K562 (cell line): Measurements from ENCODE around the gene RAB11FIP2. TPM values are rescaled to one million over a fixed set of nuclear protein-coding genes. Genes with fewer than 3 reads are reported as not detected.

ENCODE experiments used
- ATAC-seq: fragments of 200-7000 bp; cut with Tn5 transposase; 3 replicates; pipeline ENCODE4 v1.9.1; 2020; ENCODE audit warnings: moderate library complexity
- BruUV-seq: library from RNA; stranded (reverse); fragments of 400-500 nt; replicated peaks from 2 replicates; lab custom pipeline; 2021; lab: Mats Ljungman, UMichigan
- CTCF ChIA-PET: fragments of 300-600 bp; formaldehyde crosslinking; extraction: SDS; loops from one replicate; lab custom pipeline; 2021; ENCODE audit warnings: low intra/inter-chr PET ratio; lab: Yijun Ruan, JAX
- POLR2A ChIA-PET: fragments of 300-600, 350-650 bp; sonication (Branson Sonifier 250); formaldehyde crosslinking; extraction: SDS; loops from one replicate; lab custom pipeline; 2021; ENCODE audit warnings: antibody characterized with exemption, inconsistent platforms; lab: Yijun Ruan, JAX
- DNase-seq, 4 experiments: peaks; one replicate each; pipeline versions ENCODE4 v3.0.0 to v3.0.0-alpha.2; 2011 to 2018; ENCODE audit warnings: low spot score in 3 of 4, mixed read lengths in 3 of 4; ENCODE audit errors: extremely low read depth in 1 of 4
- FAIRE-seq: peaks from 2 replicates; lab custom pipeline; 2011; peaks lifted over from hg19 to GRCh38; lab: Jason Lieb, UNC
- H2AFZ ChIP-seq: 2 replicates; pipeline ENCODE4 v1.6.0; 2011; ENCODE audit warnings: low read depth, low read length, control low read depth, inconsistent platforms
- H3K27ac ChIP-seq: fragments of 200-600 bp; 3 replicates; pipeline ENCODE4 v1.8.0; 2011; ENCODE audit warnings: low read depth, mild to moderate bottlenecking, control low read depth, inconsistent platforms, low read length, moderate library complexity, mixed read lengths; ENCODE audit errors: extremely low read depth
- H3K27me3 ChIP-seq, 2 experiments: fragments of 300-600 bp in 1 of 2; 2 replicates in 1 of 2; 3 replicates in 1 of 2; pipeline versions ENCODE4 v1.6.0 to v1.8.0; 2011; ENCODE audit warnings: inconsistent platforms in 2 of 2, low read length in 2 of 2, mild to moderate bottlenecking in 1 of 2, mixed read lengths in 1 of 2, moderate library complexity in 1 of 2; ENCODE audit not compliant: control insufficient read depth in 2 of 2, insufficient read depth in 2 of 2
- H3K36me3 ChIP-seq: fragments of 300-600 bp; 3 replicates; pipeline ENCODE4 v1.8.0; 2011; ENCODE audit warnings: mild to moderate bottlenecking, low read length, inconsistent platforms; ENCODE audit not compliant: control insufficient read depth, insufficient read depth
- H3K4me1 ChIP-seq, 2 experiments: fragments of 200-600 bp in 1 of 2; replicated peaks in 1 of 2; 2 replicates in 1 of 2; 3 replicates in 1 of 2; pipeline versions ENCODE4 v1.5.1 to v1.8.0; 2011; ENCODE audit warnings: inconsistent platforms in 2 of 2, low read length in 2 of 2, mild to moderate bottlenecking in 1 of 2, mixed read lengths in 1 of 2, moderate library complexity in 1 of 2; ENCODE audit not compliant: control insufficient read depth in 2 of 2, insufficient read depth in 2 of 2
- H3K4me2 ChIP-seq: 2 replicates; pipeline ENCODE4 v1.6.1; 2011; ENCODE audit warnings: low read length, control low read depth, inconsistent platforms, mixed read lengths; ENCODE audit not compliant: insufficient read depth
- H3K4me3 ChIP-seq: fragments of 200-600 bp; sonication (generic), shearing (Covaris generic); 2 replicates; pipeline ENCODE4 v1.5.1; 2016; ENCODE audit warnings: control low read depth, inconsistent platforms
- H3K79me2 ChIP-seq: fragments of 200-600 bp; 3 replicates; pipeline ENCODE4 v1.8.0; 2011; ENCODE audit warnings: low read length, inconsistent platforms; ENCODE audit not compliant: control insufficient read depth, insufficient read depth
- H3K9ac ChIP-seq, 2 experiments: 2 replicates each; pipeline versions ENCODE4 v1.6.0 to v1.6.1; 2011; ENCODE audit warnings: low read depth in 2 of 2, low read length in 2 of 2, control low read depth in 1 of 2, inconsistent platforms in 1 of 2, mild to moderate bottlenecking in 1 of 2, mixed read lengths in 1 of 2; ENCODE audit not compliant: insufficient read depth in 1 of 2
- H3K9me1 ChIP-seq: one replicate; pipeline ENCODE4 v1.6.0; 2011; ENCODE audit warnings: inconsistent platforms, mild to moderate bottlenecking, low read length, moderate library complexity; ENCODE audit not compliant: control insufficient read depth, insufficient read depth
- H3K9me3 ChIP-seq: replicated peaks from 2 replicates; pipeline ENCODE4 v1.5.1; 2011; ENCODE audit warnings: low read depth, low read length, inconsistent platforms; ENCODE audit not compliant: control insufficient read depth, insufficient read depth
- H4K20me1 ChIP-seq: replicated peaks from 2 replicates; pipeline ENCODE4 v1.6.1; 2011; ENCODE audit warnings: low read length, inconsistent platforms, mixed read lengths; ENCODE audit not compliant: control insufficient read depth, insufficient read depth
- ADNP ChIP-seq: fragments of 200-800 bp; sonication (Bioruptor generic); IDR thresholded peaks from 2 replicates; pipeline ENCODE4 v1.6.1; 2016; ENCODE audit warnings: missing genetic modification characterization, missing compliant biosample characterization
- HDAC3 ChIP-seq: fragments of 450-650 bp; IDR thresholded peaks from 2 replicates; pipeline ENCODE4 v1.6.1; 2018; ENCODE audit warnings: borderline replicate concordance, mild to moderate bottlenecking, moderate library complexity; ENCODE audit not compliant: partially characterized antibody
- HOXB6 ChIP-seq: fragments of 250-450 bp; sonication (Bioruptor Pico); IDR thresholded peaks from 2 replicates; pipeline ENCODE4 v1.5.1; 2022; ENCODE audit warnings: mild to moderate bottlenecking, borderline replicate concordance
- JUND ChIP-seq, 2 experiments: IDR thresholded peaks; 2 replicates in 1 of 2; 3 replicates in 1 of 2; pipeline ENCODE4 v1.6.1; 2011; ENCODE audit warnings: borderline replicate concordance in 2 of 2, low read depth in 2 of 2, low read length in 2 of 2, improper control_type of control experiment in 1 of 2, missing biosample characterization in 1 of 2, missing genetic modification characterization in 1 of 2, missing genetic modification reagents in 1 of 2
- KLF16 ChIP-seq: IDR thresholded peaks from 2 replicates; pipeline ENCODE4 v1.6.1; 2016; ENCODE audit warnings: antibody characterized with exemption
- MCM5 ChIP-seq: fragments of 450-650 bp; IDR thresholded peaks from 2 replicates; pipeline ENCODE4 v1.6.1; 2016; ENCODE audit warnings: low read depth
- NCOA2 ChIP-seq, 2 experiments: fragments of 450-650 bp; IDR thresholded peaks; 2 replicates each; pipeline ENCODE4 v1.6.1; 2018; ENCODE audit warnings: mild to moderate bottlenecking in 2 of 2, moderate library complexity in 1 of 2; ENCODE audit not compliant: partially characterized antibody in 2 of 2
- PHF8 ChIP-seq: fragments of 200-600 bp; sonication (generic); IDR thresholded peaks from 2 replicates; pipeline ENCODE4 v1.6.1; 2012; ENCODE audit warnings: mixed run types, mild to moderate bottlenecking, inconsistent platforms, low read length, moderate library complexity, borderline replicate concordance
- RBM25 ChIP-seq: fragments of 200-400 bp; formaldehyde crosslinking; IDR thresholded peaks from 2 replicates; pipeline ENCODE4 v1.6.1; 2018; ENCODE audit warnings: low read length, low read depth, moderate library complexity; ENCODE audit not compliant: severe bottlenecking
- XRCC5 ChIP-seq: fragments of 200-400 bp; formaldehyde crosslinking; IDR thresholded peaks from 2 replicates; pipeline ENCODE4 v1.6.1; 2017; ENCODE audit warnings: low read depth, mild to moderate bottlenecking, low read length
- WGBS: fragments of 100-300 bp; shearing (Covaris generic); methylation state at CpG from one replicate; pipeline ENCODE4 v1.1.6; 2016; ENCODE audit warnings: low coverage, mixed read lengths; ENCODE audit not compliant: insufficient coverage; ENCODE audit errors: missing lambda C conversion rate; 5-methylcytosine and 5-hydroxymethylcytosine counted together
- in situ Hi-C: fragments of 300-500 bp; cut with MboI; formaldehyde crosslinking; loops from 4 replicates; pipeline ENCODE4 v1.15.0; 2018; ENCODE audit warnings: inconsistent platforms, mixed read lengths
- intact Hi-C: fragments of 100-400 bp; cut with micrococcal nuclease; formaldehyde crosslinking; loops from 2 replicates; pipeline ENCODE4 v1.14.2; 2022
- polyA plus RNA-seq, 8 experiments: library from polyadenylated mRNA; depleted of rRNA in 4 of 8; stranded (reverse) in 5 of 8; unstranded in 3 of 8; fragments of >200 nt; fragmentation: Nextera tagmentation in 2 of 8; fragmentation: Illumina TruSeq in 1 of 8; extraction: Ambion mirVana in 2 of 8; extraction: Trizol in 1 of 8; gene quantifications; 2 replicates each; pipeline versions ENCODE4 v1.2.1 to v1.2.3, GENCODE V29; 2011 to 2014; ENCODE audit warnings: inconsistent platforms in 1 of 8, missing spikeins in 1 of 8
- total RNA-seq, 7 experiments: library from RNA; depleted of rRNA in 6 of 7; stranded (reverse); fragments of >200 nt in 6 of 7; fragmentation: Illumina TruSeq in 2 of 7; extraction: Trizol in 2 of 7; gene quantifications; 2 replicates each; pipeline versions ENCODE4 v1.2.1 to v1.2.3, GENCODE V29; 2011 to 2021; ENCODE audit warnings: low replicate concordance in 1 of 7
- TF ChIP-seq, protein P1 (sequence below): fragments of 250-450 bp; sonication (Bioruptor Pico); IDR thresholded peaks from 2 replicates; pipeline ENCODE4 v1.4.0; 2020; ENCODE audit warnings: mild to moderate bottlenecking, moderate library complexity, borderline replicate concordance
- TF ChIP-seq, protein P2 (sequence below): sonication (generic); formaldehyde crosslinking; IDR thresholded peaks from 2 replicates; pipeline ENCODE4 v1.4.0; 2020; ENCODE audit warnings: mild to moderate bottlenecking, missing genetic modification reagents
- TF ChIP-seq, protein P3 (sequence below): sonication (generic); formaldehyde crosslinking; IDR thresholded peaks from 2 replicates; pipeline ENCODE4 v1.8.0; 2022; ENCODE audit warnings: mild to moderate bottlenecking, missing genetic modification reagents

RAB11FIP2 gene
- total and polyA plus RNA-seq, 9 of the 15 experiments (the other 6 are each of a cell fraction or from before 2014, with no cell fraction given) = 3.0 to 10.6 (median 3.9) TPM

DNA sequence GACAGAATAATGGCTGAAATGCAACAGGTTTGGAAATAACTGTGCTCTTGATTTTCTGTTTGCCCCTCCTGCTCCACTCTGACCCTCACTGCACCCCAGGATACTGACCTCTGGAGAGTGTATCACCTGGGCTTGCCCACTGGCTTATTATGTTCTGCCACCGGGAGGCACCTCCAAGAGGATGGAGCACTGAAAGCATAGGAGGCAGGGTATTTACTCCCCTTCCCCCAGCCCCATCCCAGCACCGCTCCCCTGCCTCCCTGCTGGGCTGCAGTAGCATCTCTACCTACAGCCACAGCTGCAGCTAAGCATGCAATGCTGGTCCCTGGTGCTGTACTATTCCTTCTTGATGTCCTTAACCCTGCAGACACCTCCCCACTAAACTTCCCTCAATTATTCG, 26.4 kb downstream of the RAB11FIP2 start:
- in situ Hi-C loops = no loop called here
- DNase-seq = no peak
- TF ChIP-seq, protein P1, sequence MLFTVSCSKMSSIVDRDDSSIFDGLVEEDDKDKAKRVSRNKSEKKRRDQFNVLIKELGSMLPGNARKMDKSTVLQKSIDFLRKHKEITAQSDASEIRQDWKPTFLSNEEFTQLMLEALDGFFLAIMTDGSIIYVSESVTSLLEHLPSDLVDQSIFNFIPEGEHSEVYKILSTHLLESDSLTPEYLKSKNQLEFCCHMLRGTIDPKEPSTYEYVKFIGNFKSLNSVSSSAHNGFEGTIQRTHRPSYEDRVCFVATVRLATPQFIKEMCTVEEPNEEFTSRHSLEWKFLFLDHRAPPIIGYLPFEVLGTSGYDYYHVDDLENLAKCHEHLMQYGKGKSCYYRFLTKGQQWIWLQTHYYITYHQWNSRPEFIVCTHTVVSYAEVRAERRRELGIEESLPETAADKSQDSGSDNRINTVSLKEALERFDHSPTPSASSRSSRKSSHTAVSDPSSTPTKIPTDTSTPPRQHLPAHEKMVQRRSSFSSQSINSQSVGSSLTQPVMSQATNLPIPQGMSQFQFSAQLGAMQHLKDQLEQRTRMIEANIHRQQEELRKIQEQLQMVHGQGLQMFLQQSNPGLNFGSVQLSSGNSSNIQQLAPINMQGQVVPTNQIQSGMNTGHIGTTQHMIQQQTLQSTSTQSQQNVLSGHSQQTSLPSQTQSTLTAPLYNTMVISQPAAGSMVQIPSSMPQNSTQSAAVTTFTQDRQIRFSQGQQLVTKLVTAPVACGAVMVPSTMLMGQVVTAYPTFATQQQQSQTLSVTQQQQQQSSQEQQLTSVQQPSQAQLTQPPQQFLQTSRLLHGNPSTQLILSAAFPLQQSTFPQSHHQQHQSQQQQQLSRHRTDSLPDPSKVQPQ (CRISPR knock-in tag) = no peak
- TF ChIP-seq, protein P2, sequence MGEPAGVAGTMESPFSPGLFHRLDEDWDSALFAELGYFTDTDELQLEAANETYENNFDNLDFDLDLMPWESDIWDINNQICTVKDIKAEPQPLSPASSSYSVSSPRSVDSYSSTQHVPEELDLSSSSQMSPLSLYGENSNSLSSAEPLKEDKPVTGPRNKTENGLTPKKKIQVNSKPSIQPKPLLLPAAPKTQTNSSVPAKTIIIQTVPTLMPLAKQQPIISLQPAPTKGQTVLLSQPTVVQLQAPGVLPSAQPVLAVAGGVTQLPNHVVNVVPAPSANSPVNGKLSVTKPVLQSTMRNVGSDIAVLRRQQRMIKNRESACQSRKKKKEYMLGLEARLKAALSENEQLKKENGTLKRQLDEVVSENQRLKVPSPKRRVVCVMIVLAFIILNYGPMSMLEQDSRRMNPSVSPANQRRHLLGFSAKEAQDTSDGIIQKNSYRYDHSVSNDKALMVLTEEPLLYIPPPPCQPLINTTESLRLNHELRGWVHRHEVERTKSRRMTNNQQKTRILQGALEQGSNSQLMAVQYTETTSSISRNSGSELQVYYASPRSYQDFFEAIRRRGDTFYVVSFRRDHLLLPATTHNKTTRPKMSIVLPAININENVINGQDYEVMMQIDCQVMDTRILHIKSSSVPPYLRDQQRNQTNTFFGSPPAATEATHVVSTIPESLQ (CRISPR knock-in tag) = no peak
- TF ChIP-seq JUND (IDR thresholded peaks at IDR 0.05; ENCODE audit: borderline replicate concordance, low read depth, low read length) (no peak), JUND (tag; IDR thresholded peaks at IDR 0.05; ENCODE audit: borderline replicate concordance, low read depth, low read length) (no peak), HDAC3 (no peak), XRCC5 (no peak), MCM5 (no peak), RBM25 (no peak), HOXB6 (CRISPR knock-in tag) (no peak), NCOA2 (IDR thresholded peaks at IDR 0.05; ENCODE audit: partially characterized antibody in 2 of 2) (no peak), PHF8 (no peak), ADNP (tag) (no peak), KLF16 (no peak)
- TF ChIP-seq, protein P3, sequence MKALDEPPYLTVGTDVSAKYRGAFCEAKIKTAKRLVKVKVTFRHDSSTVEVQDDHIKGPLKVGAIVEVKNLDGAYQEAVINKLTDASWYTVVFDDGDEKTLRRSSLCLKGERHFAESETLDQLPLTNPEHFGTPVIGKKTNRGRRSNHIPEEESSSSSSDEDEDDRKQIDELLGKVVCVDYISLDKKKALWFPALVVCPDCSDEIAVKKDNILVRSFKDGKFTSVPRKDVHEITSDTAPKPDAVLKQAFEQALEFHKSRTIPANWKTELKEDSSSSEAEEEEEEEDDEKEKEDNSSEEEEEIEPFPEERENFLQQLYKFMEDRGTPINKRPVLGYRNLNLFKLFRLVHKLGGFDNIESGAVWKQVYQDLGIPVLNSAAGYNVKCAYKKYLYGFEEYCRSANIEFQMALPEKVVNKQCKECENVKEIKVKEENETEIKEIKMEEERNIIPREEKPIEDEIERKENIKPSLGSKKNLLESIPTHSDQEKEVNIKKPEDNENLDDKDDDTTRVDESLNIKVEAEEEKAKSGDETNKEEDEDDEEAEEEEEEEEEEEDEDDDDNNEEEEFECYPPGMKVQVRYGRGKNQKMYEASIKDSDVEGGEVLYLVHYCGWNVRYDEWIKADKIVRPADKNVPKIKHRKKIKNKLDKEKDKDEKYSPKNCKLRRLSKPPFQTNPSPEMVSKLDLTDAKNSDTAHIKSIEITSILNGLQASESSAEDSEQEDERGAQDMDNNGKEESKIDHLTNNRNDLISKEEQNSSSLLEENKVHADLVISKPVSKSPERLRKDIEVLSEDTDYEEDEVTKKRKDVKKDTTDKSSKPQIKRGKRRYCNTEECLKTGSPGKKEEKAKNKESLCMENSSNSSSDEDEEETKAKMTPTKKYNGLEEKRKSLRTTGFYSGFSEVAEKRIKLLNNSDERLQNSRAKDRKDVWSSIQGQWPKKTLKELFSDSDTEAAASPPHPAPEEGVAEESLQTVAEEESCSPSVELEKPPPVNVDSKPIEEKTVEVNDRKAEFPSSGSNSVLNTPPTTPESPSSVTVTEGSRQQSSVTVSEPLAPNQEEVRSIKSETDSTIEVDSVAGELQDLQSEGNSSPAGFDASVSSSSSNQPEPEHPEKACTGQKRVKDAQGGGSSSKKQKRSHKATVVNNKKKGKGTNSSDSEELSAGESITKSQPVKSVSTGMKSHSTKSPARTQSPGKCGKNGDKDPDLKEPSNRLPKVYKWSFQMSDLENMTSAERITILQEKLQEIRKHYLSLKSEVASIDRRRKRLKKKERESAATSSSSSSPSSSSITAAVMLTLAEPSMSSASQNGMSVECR (CRISPR knock-in tag) = no peak

More for the DNA sequence above, 26.4 kb downstream of the RAB11FIP2 start:
- ATAC-seq (no peak), FAIRE-seq (no peak)
- Histone ChIP-seq H3K36me3 (no peaks in the 10 kb centered on the region), H2AFZ (no peak overlapping the region), H3K4me1 (no peaks in the 10 kb centered on the region; a peak in 1 of 5 replicates), H3K79me2 (no peaks in the 10 kb centered on the region), H3K9me3 (no peaks in the 10 kb centered on the region), H3K9me1 (no peaks in the 10 kb centered on the region), H3K4me2 (no peak overlapping the region), H3K4me3 (no peak overlapping the region), H3K9ac (no peak overlapping the region), H4K20me1 (no peaks in the 10 kb centered on the region), H3K27ac (no peak overlapping the region), H3K27me3 (no peaks in the 10 kb centered on the region)
- intact Hi-C loops = no loop called here
- WGBS = 62% methylated on average over 3 of the region's 3 CpGs
- POLR2A ChIA-PET = no interaction called here
- BruUV-seq = no TSS peak
- CTCF ChIA-PET = no interaction called here
